M059J (cell line): ENCODE measurements around the gene STYXL1. TPM values are rescaled to one million over a fixed set of nuclear protein-coding genes. Genes with fewer than 3 reads are reported as not detected.

Experiments
- DNase-seq: peaks from one replicate; pipeline ENCODE4 v3.0.0-alpha.2; 2012; ENCODE audit warnings: low read depth
- total RNA-seq: library from RNA; depleted of rRNA; stranded (reverse); fragments of >200 nt; shearing (Covaris generic); gene quantifications from 2 replicates; pipeline ENCODE4 v1.2.3, GENCODE V29; 2014; rRNA removed

STYXL1 gene
- total RNA-seq, 1 experiment from 2014 or later: 77.7 TPM

GRCh38 chr7:75955331-75955955 is 92.4 kb downstream of the STYXL1 start:
- DNase-seq: no peak

DNA sequence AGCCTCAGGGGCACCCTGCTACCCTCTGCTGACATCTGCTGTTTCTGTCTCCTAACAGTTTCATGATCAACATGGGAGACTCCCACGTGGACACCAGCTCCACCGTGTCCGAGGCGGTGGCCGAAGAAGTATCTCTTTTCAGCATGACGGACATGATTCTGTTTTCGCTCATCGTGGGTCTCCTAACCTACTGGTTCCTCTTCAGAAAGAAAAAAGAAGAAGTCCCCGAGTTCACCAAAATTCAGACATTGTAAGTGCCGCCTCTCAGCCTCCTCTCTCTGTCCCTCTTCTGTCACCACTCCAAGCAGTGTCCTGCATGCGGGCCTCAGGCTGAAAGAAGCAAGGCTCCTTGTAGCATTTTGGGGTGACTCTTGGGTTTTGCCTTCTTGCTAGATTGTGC is 93.9 kb downstream of the STYXL1 start:
- no peak for DNase-seq

- no peak for DNase-seq
Measured at GRCh38 chr7:75953431-75953830, 94.4 kb downstream of the STYXL1 start.

DNA sequence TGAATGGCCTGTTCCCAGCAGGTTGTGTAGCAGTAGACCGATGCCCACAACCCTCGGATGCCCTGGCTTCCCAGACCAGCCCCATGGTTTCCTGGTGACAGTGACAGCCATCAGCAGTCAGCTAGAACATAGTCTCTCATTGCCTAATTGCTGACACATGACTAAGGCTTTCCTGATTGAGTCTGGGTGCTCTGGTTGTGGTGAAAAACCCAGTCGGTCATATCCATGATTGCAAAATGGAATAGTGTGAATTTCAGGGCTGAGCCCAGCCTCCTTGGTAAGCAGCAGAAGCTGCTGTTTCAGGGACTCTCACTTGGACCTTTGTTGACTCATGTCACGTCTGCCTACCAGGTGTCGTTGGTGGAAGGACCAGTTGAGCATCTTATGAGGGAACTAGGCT is 96.3 kb downstream of the STYXL1 start:
- DNase-seq: peak; percentile 52

DNA sequence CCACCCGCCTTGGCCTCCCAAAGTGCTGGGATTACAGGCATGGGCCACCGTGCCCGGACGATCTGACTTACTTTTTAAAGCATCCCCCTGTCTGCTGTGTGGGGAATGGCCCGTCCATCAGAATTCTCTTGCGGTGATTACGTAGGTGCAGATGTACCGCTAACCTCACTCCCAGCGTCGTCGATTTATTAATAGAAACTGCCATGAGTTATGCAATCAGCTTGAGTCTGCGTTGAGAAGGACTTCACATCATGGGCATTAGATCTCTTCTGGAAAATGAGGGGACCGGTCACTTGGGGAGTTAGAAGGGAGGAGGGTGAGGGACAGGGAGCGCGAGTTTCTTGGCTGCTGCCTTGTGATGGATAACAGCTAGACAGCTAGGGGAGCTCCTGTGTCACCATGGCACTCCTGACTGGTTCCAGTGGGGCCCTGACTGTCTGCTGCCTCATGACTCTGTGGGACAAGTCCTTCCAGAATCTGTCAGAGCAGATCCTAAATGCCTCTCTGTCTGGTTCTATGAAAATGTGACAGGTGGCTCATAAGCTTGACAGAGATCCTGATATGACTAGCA is 97.6 kb downstream of the STYXL1 start:
- DNase-seq: no peak

DNA sequence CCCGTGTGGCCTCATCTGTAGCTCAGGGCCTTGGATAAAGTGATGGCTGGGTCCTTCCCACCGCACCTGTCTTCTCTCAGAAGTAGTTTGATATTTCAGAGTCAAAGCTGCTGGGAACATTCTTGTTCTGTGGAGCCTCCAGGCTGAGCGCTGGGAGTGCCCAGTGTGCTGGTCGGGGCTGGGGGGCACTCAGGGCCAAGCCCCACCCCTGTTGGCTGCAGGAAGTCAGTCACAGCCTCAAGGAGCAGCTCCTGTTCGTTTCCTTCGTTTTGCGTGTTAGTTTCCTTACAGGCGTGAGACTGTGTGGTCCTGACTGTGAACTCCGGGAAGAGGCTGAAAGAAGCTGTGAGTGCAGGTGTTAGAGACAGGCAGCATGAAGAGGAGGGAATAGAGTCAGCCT is 99.6 kb downstream of the STYXL1 start:
- no peak for DNase-seq

Other genes with a start within 250 kb of the STYXL1 start
- not detected in 2 replicates for gene CCL24, start 234.2 kb downstream of the STYXL1 start, total RNA-seq
- 81.8 and 92.7 TPM in 2 replicates for gene RHBDD2, start 169.0 kb downstream of the STYXL1 start, total RNA-seq
- 56.8 and 90.1 TPM in 2 replicates for gene POR, start 132.8 kb downstream of the STYXL1 start, total RNA-seq
- gene TMEM120A, start 53.4 kb downstream of the STYXL1 start, total RNA-seq: 15.7 and 19.6 TPM in 2 replicates
- gene MDH2, start 106 bp upstream of the STYXL1 start, total RNA-seq: 90.7 and 117 TPM in 2 replicates
- 0.27 and 0.39 TPM in 2 replicates for gene SRRM3, start 153.9 kb upstream of the STYXL1 start, total RNA-seq